Spinal cord (tissue), 10 donors: ENCODE measurements around the gene RTN4RL1. TPM values are rescaled to one million over a fixed set of nuclear protein-coding genes. Genes with fewer than 3 reads are reported as not detected.
A peak's percentile ranks its signal among the peaks of the same experiment; 100 is the strongest.

Source experiments
- DNase-seq, 6 donors: peaks; one replicate each; pipeline versions ENCODE4 v3.0.0 to v3.0.0-alpha.2; 2013 to 2015; ENCODE audit warnings: low spot score in 6 of 6, low read depth in 4 of 6
- H3K27ac ChIP-seq: one replicate; pipeline ENCODE4 v1.5.1; 2013; ENCODE audit warnings: low read depth, low read length, control low read depth
- H3K27me3 ChIP-seq: one replicate; pipeline ENCODE4 v1.6.1; 2013; ENCODE audit warnings: low read length; ENCODE audit not compliant: control insufficient read depth, insufficient read depth
- H3K36me3 ChIP-seq: one replicate; pipeline ENCODE4 v1.6.1; 2013; ENCODE audit warnings: low read length; ENCODE audit not compliant: control insufficient read depth, insufficient read depth
- H3K4me1 ChIP-seq: one replicate; pipeline ENCODE4 v1.6.1; 2013; ENCODE audit warnings: low read length; ENCODE audit not compliant: control insufficient read depth, insufficient read depth
- H3K4me3 ChIP-seq: one replicate; pipeline ENCODE4 v1.5.1; 2013; ENCODE audit warnings: low read depth, low read length, control low read depth
- H3K9me3 ChIP-seq: one replicate; pipeline ENCODE4 v1.6.1; 2013; ENCODE audit warnings: low read length; ENCODE audit not compliant: control insufficient read depth, insufficient read depth
- WGBS: methylation state at CpG from one replicate; pipeline ENCODE4 v1.1.5; 2013; ENCODE audit warnings: missing lambda C conversion rate; ENCODE audit not compliant: insufficient coverage; 5-methylcytosine and 5-hydroxymethylcytosine counted together
- polyA plus RNA-seq, 2 donors: library from polyadenylated mRNA; unstranded; fragments of 120-200 nt; gene quantifications; one replicate each; pipeline ENCODE4 v1.2.1, GENCODE V29; 2013; ENCODE audit not compliant: insufficient read length in 2 of 2
- total RNA-seq, 2 donors: library from RNA; depleted of rRNA in 1 of 2; stranded (reverse); fragments of 120-200 nt in 1 of 2; fragments of >200 nt in 1 of 2; gene quantifications; one replicate each; pipeline versions ENCODE4 v1.2.3 to v1.2.4, GENCODE V29; 2013 to 2014
- donor health status: healthy.

RTN4RL1 gene
- total and polyA plus RNA-seq, 4 donors, result 5.6 to 11.6 (median 9.7) TPM

DNA sequence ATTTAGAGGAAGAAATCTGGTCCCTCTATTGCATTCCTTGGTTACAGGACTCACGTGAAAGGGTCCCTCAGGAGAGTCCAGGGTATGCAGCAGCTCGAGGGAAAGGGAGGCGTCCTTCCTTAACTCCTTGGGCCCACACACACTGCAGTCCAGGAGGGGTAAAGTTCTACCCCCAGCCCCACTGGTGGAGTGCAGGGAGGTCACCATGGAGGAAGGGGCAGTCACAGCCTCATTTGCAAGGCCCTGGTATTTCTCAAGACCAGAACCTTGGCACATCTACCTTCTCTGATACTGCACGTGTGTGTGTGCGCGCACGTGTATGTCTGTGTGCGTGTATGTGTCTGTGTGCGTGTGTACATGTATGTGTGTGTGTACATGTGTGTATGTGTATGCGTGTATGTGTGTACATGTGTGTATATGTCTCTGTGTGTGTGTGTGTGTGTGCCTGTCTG lies 40.8 kb upstream of the RTN4RL1 start:
- Histone ChIP-seq H3K27ac (peak overlapping the region; percentile 88), H3K36me3 (peaks cover 83% of the 10 kb centered on the region), H3K4me1 (peaks cover 80% of the 10 kb centered on the region)

DNA sequence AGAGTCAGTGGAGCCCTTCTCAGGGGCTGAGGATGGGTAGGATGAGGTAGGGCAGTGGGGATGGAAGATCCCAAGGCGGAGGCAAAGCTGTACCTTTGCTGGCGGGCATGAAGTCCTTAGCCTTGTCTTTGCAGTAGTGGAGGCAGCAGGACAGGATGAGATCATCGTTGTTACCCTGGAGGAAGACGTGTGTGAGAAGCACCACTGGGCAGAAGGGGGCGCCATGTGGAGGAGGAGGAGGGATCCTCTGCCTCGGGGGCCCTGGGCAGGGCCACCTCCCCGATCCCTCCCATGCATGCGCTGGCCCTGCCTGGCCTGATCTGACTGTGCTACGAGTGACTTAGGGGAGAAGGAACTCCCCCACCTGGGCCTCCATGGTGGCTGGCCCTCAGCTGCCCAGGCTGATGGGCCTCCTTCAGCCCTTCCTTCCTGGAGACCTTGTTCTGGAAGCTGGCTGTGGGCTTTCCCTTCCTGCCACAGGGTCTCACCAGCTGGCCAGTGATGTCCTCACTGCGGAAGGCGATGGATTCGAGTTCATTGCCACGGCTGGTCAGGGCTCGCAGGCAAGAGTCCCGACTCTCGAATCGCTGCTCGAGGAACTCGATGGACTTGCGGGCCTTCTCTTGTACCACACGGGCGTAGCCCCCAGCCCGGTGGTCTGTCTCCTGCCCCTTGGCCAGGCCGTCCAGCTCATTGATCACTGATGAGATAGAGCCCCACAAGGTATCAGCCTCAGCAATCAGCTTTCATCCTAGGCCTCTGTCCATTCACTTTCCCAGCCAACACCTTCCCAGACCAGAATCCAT lies 40.0 kb upstream of the RTN4RL1 start:
- peaks cover 17% of the 10 kb centered on the region for H3K27me3 ChIP-seq
- H3K4me3 ChIP-seq, result no peak overlapping the region
- H3K27ac ChIP-seq, result peak overlapping the region; percentile 88
- H3K4me1 ChIP-seq, result peaks cover 80% of the 10 kb centered on the region
- peak in 1 of 6 donors; percentile 24 for DNase-seq
- H3K36me3 ChIP-seq, result peaks cover 83% of the 10 kb centered on the region
- no peaks in the 10 kb centered on the region for H3K9me3 ChIP-seq
- 84% methylated on average over 23 of the region's 24 CpGs for WGBS

More for the DNA sequence above, 40.8 kb upstream of the RTN4RL1 start:
- no peaks in the 10 kb centered on the region for H3K9me3 ChIP-seq
- 96% methylated on average over 8 of the region's 10 CpGs for WGBS
- peaks cover 9% of the 10 kb centered on the region for H3K27me3 ChIP-seq
- H3K4me3 ChIP-seq, result no peak overlapping the region
- DNase-seq, result no peak

DNA sequence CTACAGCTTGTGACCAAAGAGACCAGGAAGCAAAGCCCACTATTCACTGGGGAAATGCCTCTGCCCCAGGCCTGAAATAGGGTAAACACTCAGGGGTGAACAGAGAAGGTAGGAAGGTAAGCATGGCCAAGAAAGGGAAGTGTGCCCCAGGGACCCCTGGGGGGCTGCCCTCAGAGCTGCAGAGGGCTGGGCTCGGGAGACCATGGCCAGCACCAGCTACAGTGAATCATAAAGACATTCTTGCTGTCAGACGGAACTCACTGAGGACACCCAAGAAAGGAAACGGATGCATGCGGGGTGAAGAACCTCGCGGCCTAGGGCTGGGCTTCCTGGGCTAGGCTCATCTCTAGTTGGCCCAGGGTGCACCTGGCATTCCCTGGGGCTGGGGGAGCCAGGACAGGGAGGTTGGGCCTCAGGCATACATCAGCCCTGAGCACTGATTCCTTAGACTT lies 39.4 kb upstream of the RTN4RL1 start:
- DNase-seq, result no peak
- Histone ChIP-seq H3K9me3 (no peaks in the 10 kb centered on the region), H3K4me1 (peaks cover 81% of the 10 kb centered on the region), H3K27me3 (peaks cover 24% of the 10 kb centered on the region), H3K4me3 (no peak overlapping the region), H3K27ac (peak overlapping the region; percentile 88), H3K36me3 (peaks cover 85% of the 10 kb centered on the region)
- WGBS, result 90% methylated on average over 6 of the region's 6 CpGs

DNA sequence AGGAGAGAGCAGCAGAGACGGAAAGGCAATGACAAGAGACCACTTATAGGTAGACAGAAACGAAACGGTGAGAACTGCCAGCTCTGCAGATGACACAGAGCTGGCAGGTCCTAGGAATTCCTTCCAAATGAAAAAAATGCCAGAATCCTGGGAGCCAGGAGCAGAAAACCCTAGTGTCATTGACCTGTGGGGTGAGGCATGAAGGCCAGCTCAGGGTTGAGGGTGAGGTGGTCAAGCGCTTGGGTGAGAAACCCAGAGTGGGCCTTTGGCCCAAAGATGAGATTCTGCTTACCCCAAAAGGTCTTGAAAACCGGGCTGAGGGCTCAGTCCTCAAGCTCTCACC lies 39.0 kb upstream of the RTN4RL1 start:
- H3K4me1 ChIP-seq, result peaks cover 86% of the 10 kb centered on the region
- no peaks in the 10 kb centered on the region for H3K9me3 ChIP-seq
- H3K36me3 ChIP-seq, result peaks cover 85% of the 10 kb centered on the region
- DNase-seq, result no peak
- peaks cover 28% of the 10 kb centered on the region for H3K27me3 ChIP-seq
- WGBS, result 86% methylated on average over 4 of the region's 5 CpGs
- H3K4me3 ChIP-seq, result no peak overlapping the region
- peak overlapping the region; percentile 88 for H3K27ac ChIP-seq

DNA sequence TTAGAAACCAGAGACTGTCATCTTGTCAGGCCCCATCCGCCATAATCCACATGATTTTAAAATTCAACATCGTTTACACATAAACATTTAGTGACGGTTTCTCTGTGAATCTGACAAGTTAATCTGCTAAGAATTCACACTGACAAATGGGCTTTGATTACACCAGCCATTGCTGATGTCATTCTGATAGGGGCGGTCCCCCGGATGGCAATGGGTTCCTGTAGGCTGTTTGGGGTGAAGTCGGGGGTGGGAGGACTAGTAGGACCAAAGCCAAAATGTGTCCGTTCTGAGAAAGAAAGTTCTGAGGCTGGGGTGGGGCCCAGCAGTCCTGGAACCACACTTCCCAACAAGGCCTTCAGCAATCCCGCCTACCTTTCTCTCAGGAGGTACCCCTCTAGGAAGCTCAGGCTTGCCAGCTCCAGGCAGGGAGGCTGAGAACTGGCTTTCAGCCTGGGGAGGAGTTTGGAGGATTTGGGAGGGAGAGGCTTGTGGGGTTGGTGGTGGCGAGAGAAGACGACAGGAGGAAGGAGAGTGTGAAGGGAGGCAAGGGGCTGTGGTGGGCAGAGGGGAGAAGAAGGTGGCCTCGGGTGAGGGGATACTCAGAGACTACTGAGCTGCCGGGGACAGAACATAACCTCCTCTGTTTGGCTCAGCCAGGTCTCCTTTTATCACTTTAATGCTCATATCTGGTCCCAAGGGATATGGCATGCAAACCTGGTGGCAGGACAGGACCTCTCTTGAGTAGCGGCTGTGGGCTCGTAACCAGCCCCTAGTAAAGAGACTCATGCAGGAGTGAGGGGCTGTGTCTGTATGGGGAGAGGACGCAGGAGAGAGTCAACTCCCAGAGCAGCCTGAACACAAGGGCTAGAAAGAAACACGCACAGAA lies 38.4 kb upstream of the RTN4RL1 start:
- Histone ChIP-seq H3K9me3 (no peaks in the 10 kb centered on the region), H3K4me3 (no peak overlapping the region), H3K27me3 (peaks cover 34% of the 10 kb centered on the region), H3K27ac (peak overlapping the region; percentile 88), H3K4me1 (peaks cover 83% of the 10 kb centered on the region), H3K36me3 (peaks cover 82% of the 10 kb centered on the region)
- 90% methylated on average over 11 of the region's 16 CpGs for WGBS
- no peak for DNase-seq

DNA sequence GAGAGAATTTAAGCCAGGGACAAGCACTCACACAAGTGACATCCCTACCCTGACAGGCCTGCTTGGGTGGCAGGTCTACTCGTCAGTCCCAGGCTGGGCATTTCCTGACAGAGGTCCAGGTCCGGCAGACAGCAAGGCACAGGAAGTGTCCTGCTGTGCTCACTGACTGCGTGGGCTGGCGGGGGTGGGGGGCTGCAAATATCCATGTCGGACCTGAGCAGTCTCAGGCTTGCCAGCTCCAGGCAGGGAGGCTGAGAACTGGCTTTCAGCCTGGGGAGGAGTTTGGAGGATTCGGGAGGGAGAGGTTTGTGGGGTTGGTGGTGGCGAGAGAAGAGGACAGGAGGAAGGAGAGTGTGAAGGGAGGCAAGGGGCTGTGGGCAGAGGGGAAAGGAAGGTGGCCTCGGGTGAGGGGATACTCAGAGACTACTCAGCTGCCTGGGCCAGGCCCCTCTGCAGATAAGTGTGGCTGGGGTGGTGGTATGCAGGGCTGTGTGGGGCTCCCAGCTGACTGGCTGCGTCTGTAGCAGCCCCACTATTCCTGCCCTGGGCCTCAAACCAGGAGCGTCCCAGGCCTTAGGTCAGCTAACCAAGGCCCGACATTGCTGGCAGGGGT lies 37.5 kb upstream of the RTN4RL1 start:
- DNase-seq, result no peak
- Histone ChIP-seq H3K9me3 (no peaks in the 10 kb centered on the region), H3K27me3 (peaks cover 42% of the 10 kb centered on the region), H3K4me3 (no peak overlapping the region), H3K27ac (peak overlapping the region; percentile 88), H3K36me3 (peaks cover 82% of the 10 kb centered on the region), H3K4me1 (peaks cover 77% of the 10 kb centered on the region)
- WGBS, result 49% methylated on average over 11 of the region's 11 CpGs

DNA sequence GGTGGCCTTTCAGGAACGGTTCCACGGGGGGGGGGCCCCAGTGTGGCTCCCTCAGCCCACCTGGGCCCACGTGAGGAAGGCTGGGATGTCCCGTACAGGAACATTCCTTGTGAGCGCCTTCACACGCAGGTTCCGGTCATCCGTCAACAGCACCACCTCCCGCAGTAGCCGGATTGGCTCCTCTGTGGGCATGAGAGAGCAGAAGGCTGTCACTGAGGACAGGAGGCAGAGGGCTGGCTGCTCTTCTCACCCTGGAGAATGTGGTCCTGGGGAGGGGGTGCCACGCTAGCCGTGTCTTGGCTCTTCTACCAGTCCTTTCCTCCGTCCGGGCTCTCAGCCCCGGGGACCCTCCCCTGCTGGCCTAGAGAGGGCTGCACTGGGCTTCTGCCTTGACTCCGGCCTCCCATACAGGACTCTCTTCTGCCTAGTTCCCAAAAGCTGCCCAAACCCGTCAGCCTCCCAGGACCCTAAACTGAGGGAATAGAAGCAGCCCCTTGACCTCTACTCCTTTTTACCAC lies 36.4 kb upstream of the RTN4RL1 start:
- Histone ChIP-seq H3K9me3 (no peaks in the 10 kb centered on the region), H3K4me3 (no peak overlapping the region), H3K4me1 (peaks cover 66% of the 10 kb centered on the region), H3K36me3 (peaks cover 73% of the 10 kb centered on the region), H3K27me3 (peaks cover 45% of the 10 kb centered on the region), H3K27ac (peak overlapping the region; percentile 88)
- DNase-seq, result no peak
- WGBS, result 84% methylated on average over 16 of the region's 17 CpGs

DNA sequence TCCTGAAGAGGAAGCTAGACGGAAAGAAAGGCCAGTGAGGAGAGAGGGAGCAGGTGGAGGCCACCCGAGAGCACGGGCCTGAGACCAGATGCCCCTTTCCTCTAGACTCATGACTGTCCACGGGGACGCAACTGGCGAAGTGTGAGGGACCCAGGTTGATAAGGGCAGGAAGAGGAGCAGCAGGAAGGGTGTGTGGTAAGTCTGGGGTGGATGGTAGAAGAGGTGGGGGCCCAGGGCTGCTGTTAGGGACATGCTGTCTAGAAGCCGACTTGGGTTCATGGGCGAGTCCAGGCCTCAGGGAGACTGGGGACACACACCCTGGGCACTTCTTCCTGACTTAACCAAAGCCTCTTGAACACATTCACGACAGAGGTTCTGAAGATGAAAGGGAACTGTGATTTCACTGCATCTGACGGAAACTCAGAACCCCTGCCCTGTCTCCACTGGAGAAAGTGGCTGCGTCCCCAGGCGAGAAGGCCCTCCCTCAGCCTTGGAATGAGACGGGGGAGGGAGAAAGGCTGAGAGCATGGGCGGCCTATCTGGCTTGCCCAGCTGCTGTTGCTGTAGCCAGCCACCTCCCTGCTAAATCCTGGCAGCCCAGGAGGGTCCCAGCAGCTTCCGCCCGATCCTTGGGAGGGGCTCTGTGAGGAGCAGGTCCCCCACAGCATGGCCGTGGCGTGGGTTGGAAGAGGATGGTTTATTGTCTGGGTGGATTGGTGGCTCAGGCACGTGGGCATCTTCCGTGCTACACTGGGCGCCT lies 35.7 kb upstream of the RTN4RL1 start:
- peak overlapping the region; percentile 88 for H3K27ac ChIP-seq

DNA sequence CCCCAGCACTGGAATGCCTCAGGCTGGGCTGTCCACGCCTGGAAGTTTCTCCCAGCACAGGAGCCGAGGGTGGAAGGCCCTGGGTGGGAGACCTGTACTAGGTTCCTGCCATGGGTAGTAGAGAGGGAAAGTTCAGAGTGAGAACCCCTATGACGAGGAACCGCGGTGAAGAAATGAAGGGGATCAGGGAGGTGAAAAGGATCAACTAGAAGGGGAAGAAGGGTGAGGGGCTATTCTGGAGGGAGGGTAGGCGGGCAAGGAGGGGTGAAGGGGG lies 35.2 kb upstream of the RTN4RL1 start:
- Histone ChIP-seq H3K4me1 (peaks cover 59% of the 10 kb centered on the region), H3K4me3 (peak overlapping the region; percentile 0), H3K9me3 (no peaks in the 10 kb centered on the region), H3K36me3 (peaks cover 65% of the 10 kb centered on the region), H3K27me3 (peaks cover 50% of the 10 kb centered on the region), H3K27ac (peak overlapping the region; percentile 88)
- DNase-seq, result no peak
- 88% methylated on average over 6 of the region's 6 CpGs for WGBS

More for the DNA sequence above, 35.7 kb upstream of the RTN4RL1 start:
- 93% methylated on average over 12 of the region's 21 CpGs for WGBS
- peaks cover 50% of the 10 kb centered on the region for H3K27me3 ChIP-seq
- DNase-seq, result peak in 1 of 6 donors; percentile 17
- no peaks in the 10 kb centered on the region for H3K9me3 ChIP-seq
- peaks cover 71% of the 10 kb centered on the region for H3K36me3 ChIP-seq
- peaks cover 64% of the 10 kb centered on the region for H3K4me1 ChIP-seq
- H3K4me3 ChIP-seq, result peak overlapping the region; percentile 0
